ENCODE measurements around the gene IL10RA. TPM values are rescaled to one million over a fixed set of nuclear protein-coding genes. Genes with fewer than 3 reads are reported as not detected.

The IL10RA gene
- total RNA-seq, 4 donors from 2014 or later = 2.9 to 7.2 (median 4.4) TPM

DNA sequence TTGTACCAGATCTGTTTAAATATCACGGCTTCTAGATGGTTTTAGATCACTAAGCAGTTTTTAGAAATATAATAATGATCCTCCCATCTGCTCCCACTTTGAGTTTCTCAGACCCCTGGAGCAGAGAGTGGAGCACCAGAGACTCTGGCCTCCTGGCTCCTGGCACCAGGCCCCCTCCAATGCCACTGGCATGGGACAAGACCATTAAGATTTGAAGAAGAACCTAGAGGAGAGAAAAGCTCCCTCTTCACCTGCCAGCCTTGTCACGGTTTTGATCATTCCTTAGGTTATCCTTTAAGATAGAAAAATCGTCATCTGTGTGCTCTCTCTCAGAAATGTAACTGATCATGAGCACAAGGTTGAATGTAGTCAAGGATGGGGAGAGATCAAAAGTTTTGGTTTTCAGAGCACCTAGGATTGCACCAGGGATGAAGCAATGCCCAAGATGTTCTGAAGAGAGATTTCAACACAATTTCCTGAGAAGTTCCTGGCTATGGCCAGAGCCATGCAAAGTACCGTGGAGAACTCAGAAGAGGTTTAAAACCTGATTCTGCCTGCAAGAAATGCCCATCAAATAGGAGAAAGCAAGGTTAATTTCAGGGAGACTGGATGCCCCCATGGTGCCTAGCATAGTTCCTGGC is 22.2 kb downstream of the IL10RA start:
- TF ChIP-seq, protein P1, sequence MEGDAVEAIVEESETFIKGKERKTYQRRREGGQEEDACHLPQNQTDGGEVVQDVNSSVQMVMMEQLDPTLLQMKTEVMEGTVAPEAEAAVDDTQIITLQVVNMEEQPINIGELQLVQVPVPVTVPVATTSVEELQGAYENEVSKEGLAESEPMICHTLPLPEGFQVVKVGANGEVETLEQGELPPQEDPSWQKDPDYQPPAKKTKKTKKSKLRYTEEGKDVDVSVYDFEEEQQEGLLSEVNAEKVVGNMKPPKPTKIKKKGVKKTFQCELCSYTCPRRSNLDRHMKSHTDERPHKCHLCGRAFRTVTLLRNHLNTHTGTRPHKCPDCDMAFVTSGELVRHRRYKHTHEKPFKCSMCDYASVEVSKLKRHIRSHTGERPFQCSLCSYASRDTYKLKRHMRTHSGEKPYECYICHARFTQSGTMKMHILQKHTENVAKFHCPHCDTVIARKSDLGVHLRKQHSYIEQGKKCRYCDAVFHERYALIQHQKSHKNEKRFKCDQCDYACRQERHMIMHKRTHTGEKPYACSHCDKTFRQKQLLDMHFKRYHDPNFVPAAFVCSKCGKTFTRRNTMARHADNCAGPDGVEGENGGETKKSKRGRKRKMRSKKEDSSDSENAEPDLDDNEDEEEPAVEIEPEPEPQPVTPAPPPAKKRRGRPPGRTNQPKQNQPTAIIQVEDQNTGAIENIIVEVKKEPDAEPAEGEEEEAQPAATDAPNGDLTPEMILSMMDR (IDR thresholded peaks at IDR 0.05) = no peak
- TF ChIP-seq EP300 (IDR thresholded peaks at IDR 0.05) (no peak), POLR2AphosphoS5 (IDR thresholded peaks at IDR 0.05) (no peak), POLR2A (IDR thresholded peaks at IDR 0.05) (no peak)
- no peaks in the 10 kb centered on the region for H3K9me3 ChIP-seq
- no peak overlapping the region for H3K4me3 ChIP-seq
- no peak for DNase-seq (ENCODE audit: low spot score in 2 of 2)
- peak overlapping the region; percentile 38 for H3K27ac ChIP-seq
- 92% methylated on average over 4 of the region's 4 CpGs for WGBS
- peaks cover 38% of the 10 kb centered on the region for H3K4me1 ChIP-seq
- no peaks in the 10 kb centered on the region for H3K36me3 ChIP-seq
- no peaks in the 10 kb centered on the region for H3K27me3 ChIP-seq

DNA sequence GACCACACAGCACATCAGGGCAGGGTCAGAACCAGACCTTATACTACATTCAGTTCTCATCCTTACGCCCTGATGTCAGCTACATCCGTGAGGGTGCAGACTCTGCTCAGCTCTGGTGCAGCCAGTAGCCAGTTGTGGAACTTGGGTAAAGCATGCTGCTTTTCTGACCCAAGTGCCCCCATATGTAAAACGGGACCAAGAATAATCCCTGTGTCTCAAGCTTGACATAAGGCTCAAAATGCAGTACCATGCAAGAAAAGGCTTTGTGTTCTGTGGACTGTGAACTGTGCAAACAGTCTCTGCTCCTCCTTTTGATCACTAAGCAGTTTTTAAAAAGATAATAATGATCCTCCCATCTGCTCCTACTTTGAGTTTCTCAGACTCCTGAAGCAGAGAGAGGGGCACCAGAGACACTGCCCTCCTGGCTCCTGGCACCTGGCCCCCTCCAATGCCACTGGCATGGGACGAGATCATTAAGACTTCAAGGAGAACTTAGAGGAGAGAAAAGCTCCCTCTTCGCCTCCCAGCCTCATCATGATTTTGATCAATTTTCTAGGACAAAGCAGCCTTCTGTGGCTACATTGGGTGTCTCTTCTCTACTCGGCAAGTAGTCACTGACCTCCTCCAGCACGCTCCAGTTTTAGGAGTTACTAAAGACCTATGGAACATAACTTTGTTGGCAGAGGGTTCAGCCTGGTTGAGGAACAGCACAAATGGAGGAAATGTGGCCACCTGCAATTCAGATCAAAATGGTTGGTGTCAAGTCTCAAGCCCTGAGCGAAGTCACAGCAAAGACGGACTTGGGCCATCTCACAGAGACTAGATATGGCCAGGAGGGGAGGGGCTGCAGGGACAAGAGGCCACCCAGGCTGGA is 23.9 kb downstream of the IL10RA start:
- no peak for TF ChIP-seq POLR2A (IDR thresholded peaks at IDR 0.05)
- TF ChIP-seq, protein P1 (IDR thresholded peaks at IDR 0.05) = no peak
- TF ChIP-seq EP300 (IDR thresholded peaks at IDR 0.05) = no peak
- no peak for TF ChIP-seq POLR2AphosphoS5 (IDR thresholded peaks at IDR 0.05)
- no peaks in the 10 kb centered on the region for H3K36me3 ChIP-seq
- 63% methylated on average over 9 of the region's 9 CpGs for WGBS
- H3K9me3 ChIP-seq = no peaks in the 10 kb centered on the region
- peak overlapping the region; percentile 53 for H3K27ac ChIP-seq
- peaks cover 38% of the 10 kb centered on the region for H3K4me1 ChIP-seq
- no peaks in the 10 kb centered on the region for H3K27me3 ChIP-seq
- peak in 1 of 2 donors; percentile 40 for DNase-seq (ENCODE audit: low spot score in 2 of 2)
- H3K4me3 ChIP-seq = no peak overlapping the region

DNA sequence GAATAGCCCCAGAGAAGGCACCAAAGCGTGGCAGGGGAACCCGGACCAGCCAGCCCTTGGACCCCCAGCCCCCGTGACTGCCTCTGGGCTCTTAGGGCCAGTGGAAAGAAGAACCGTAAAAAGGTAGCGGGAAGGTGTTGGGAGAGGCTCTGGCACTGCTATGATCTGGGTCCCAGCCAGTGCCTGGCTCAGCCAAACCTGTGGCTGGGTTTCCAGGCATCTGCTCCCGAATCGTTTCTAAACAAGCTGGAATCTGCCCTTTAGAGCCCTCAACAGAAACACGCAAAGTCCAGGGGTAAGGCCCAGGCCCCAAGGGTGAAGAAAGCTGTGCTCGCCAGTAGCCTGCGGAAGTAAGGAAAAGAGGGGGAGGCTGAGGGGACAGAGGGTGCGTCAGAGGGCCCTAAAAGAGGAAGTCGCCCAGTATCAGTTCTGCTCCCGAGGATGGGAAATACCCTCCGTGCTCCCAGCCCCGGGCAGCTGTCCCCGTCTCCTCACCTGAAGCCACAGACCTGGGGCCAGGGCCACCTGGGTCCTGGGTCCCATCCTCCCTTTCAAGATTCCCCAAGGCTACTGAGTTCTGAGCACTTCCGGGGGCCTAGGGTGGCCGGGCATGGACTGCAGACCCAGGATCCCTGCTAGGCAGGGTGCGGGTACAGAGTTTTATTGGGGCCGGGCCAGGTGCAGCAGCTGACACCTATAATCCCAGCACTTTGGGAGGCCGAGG is 24.7 kb downstream of the IL10RA start:
- peak overlapping the region; percentile 53 for H3K27ac ChIP-seq

DNA sequence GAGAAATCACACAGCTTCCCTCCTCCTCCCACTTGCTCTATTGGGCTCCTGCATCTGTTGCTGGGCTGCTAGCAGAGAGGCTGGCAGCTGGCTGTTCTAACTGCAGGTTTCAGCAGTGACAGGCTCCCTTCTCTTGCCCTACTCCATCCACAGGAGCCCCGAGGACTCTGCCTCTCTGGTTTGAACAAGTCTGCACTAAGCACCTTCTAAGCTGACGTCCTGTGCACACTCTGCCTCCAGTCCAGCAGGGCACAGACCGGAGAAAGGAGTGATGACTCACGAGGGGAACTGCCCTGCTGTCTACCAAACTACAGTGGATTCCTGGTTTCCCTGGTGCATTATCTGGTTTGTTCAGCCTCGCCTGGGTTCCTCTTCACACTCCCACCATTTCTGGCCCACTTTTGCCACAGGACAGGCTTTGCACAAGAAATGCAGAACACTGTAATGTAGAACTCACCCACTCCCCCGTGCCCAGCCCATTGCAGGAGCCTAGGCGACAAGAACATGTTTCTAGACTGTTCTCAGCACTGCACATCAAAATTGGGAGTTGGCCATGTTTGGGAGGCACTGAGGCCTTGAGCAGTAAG is 26.0 kb downstream of the IL10RA start:
- no peak overlapping the region for H3K4me3 ChIP-seq
- H3K4me1 ChIP-seq = peaks cover 38% of the 10 kb centered on the region
- H3K36me3 ChIP-seq = no peaks in the 10 kb centered on the region
- no peaks in the 10 kb centered on the region for H3K9me3 ChIP-seq
- WGBS = 33% methylated on average over 7 of the region's 7 CpGs
- peak overlapping the region; percentile 44 for H3K27ac ChIP-seq
- peaks cover 4% of the 10 kb centered on the region for H3K27me3 ChIP-seq
- no peak for TF ChIP-seq POLR2AphosphoS5 (IDR thresholded peaks at IDR 0.05)
- DNase-seq (ENCODE audit: low spot score in 2 of 2) = peak in 1 of 2 donors; percentile 78

More for the DNA sequence above, 24.7 kb downstream of the IL10RA start:
- peaks cover 4% of the 10 kb centered on the region for H3K27me3 ChIP-seq
- peak; percentile 68 to 80 for DNase-seq (ENCODE audit: low spot score in 2 of 2)
- no peak overlapping the region for H3K4me3 ChIP-seq
- WGBS = 31% methylated on average over 16 of the region's 21 CpGs
- no peaks in the 10 kb centered on the region for H3K9me3 ChIP-seq
- H3K36me3 ChIP-seq = no peaks in the 10 kb centered on the region
- no peak for TF ChIP-seq POLR2AphosphoS5 (IDR thresholded peaks at IDR 0.05)
- TF ChIP-seq, protein P1 (IDR thresholded peaks at IDR 0.05) = no peak
- no peak for TF ChIP-seq EP300 (IDR thresholded peaks at IDR 0.05)
- H3K4me1 ChIP-seq = peaks cover 38% of the 10 kb centered on the region

DNA sequence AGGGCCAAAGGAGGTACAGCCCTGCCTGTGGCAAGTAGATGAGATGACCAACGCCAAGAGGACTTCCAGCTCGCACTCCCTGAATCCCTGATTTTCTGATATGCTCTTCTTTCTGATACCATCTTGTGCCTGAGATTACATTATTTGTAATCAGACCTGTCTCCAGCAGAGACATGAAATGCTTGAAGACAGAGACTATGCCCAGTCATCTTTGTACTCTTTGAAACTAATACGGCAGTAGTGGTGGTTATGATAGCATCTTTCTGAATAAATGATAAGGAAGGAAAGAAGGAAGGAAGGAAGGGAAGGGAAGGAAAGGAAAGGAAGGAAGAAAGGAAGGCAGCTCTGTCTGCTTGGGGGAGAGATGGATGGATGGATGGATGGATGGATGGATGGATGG is 27.8 kb downstream of the IL10RA start:
- H3K27ac ChIP-seq = no peak overlapping the region
- H3K36me3 ChIP-seq = no peaks in the 10 kb centered on the region
- no peaks in the 10 kb centered on the region for H3K9me3 ChIP-seq
- 88% methylated on average over 3 of the region's 3 CpGs for WGBS
- peaks cover 30% of the 10 kb centered on the region for H3K4me1 ChIP-seq
- no peak overlapping the region for H3K4me3 ChIP-seq
- H3K27me3 ChIP-seq = peaks cover 11% of the 10 kb centered on the region
- no peak for TF ChIP-seq POLR2A (IDR thresholded peaks at IDR 0.05)
- TF ChIP-seq POLR2AphosphoS5 (IDR thresholded peaks at IDR 0.05) = no peak
- TF ChIP-seq, protein P1 (IDR thresholded peaks at IDR 0.05) = no peak
- no peak for TF ChIP-seq EP300 (IDR thresholded peaks at IDR 0.05)
- no peak for DNase-seq (ENCODE audit: low spot score in 2 of 2)
